ENCODE results near the gene SLC25A4. TPM values are rescaled to one million over a fixed set of nuclear protein-coding genes. Genes with fewer than 3 reads are reported as not detected.
"Not testable (repeated sequence)": the region's sequence is repeated elsewhere in the genome, so short reads cannot be mapped to it uniquely, and the experiment has no call there.

The SLC25A4 gene
- total RNA-seq, 2 experiments from 2014 or later = 5.8 to 6.4 TPM

DNA sequence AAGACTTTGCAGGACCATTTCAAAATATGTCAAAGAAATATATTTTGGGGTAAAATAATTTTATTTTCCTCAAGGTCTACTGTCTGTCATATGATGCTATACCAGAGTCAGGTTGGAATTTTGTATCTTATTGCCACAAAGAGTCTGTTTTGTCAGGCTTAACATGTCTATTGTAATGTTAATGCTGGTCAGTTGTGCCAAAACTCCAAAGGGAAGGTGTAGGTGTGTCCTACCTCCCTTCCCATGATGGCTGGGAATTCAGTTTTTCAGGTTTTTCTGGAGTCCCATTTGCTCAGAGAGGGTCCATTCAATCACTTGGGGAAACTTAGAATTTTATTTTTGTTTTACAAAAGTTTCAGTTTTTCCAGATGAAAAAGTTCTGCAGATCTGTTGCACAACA lies 33.3 kb upstream of the SLC25A4 start:
- peaks cover 3% of the 10 kb centered on the region for H3K4me1 Mint-ChIP-seq

DNA sequence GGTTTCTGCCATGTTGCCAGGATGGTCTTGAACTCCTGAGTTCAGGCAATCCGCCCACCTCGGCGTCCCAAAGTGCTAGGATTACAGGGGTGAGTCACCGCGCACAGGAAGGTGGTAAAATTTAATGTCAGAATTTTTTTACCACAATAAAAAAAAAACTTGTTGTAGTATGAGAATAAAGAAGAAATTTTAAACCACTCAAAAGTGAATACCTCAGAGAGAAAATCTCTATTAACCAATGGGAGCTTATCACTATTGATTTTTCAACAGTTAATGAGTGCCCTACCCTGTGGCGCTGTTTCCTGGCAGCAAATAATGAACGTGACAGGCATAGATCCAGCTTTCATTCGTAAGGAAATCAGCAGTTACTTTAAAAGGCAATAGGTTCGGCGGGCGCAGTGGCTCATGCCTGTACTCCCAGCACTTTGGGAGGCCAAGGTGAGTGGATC lies 32.7 kb upstream of the SLC25A4 start:
- DNase-seq (no peak), ATAC-seq (no peak)
- Mint-ChIP-seq H3K4me3 (no peak overlapping the region), H3K36me3 (no peaks in the 10 kb centered on the region), H3K27ac (no peak overlapping the region), H3K9me3 (ENCODE audit: low read depth) (no peaks in the 10 kb centered on the region), H3K4me1 (peaks cover 3% of the 10 kb centered on the region), H3K27me3 (peaks cover 29% of the 10 kb centered on the region)
- CTCF ChIA-PET = no interaction called here

More for the DNA sequence above, 33.3 kb upstream of the SLC25A4 start:
- Mint-ChIP-seq H3K27ac (no peak overlapping the region), H3K27me3 (peaks cover 29% of the 10 kb centered on the region), H3K9me3 (ENCODE audit: low read depth) (no peaks in the 10 kb centered on the region), H3K36me3 (no peaks in the 10 kb centered on the region), H3K4me3 (no peak overlapping the region)
- CTCF ChIA-PET = no interaction called here
- DNase-seq (no peak), ATAC-seq (no peak)

DNA sequence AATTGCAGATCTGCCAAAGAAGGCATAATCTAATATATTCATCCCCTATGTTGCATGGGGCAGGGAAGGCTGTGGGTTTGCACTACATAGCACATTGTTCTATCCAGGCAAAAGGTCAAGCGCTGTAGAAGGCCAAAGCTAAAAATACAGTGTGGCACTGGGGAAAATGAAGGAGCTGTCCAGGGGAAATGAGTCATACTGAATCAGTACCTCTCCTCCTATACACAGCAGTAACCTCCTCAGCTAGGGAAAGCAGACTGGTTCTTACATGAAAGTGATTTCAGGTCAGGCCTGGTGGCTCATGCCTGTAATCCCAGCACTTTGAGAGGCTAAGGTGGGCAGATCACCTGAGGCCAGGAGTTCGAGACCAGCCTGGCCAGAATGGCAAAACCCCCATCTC lies 31.0 kb upstream of the SLC25A4 start:
- H3K36me3 Mint-ChIP-seq = no peaks in the 10 kb centered on the region
- H3K27me3 Mint-ChIP-seq = peaks cover 24% of the 10 kb centered on the region
- CTCF ChIA-PET = no interaction called here
- peaks cover 3% of the 10 kb centered on the region for H3K4me1 Mint-ChIP-seq
- no peak overlapping the region for H3K4me3 Mint-ChIP-seq
- no peaks in the 10 kb centered on the region for H3K9me3 Mint-ChIP-seq (ENCODE audit: low read depth)
- no peak for ATAC-seq
- DNase-seq = no peak
- no peak overlapping the region for H3K27ac Mint-ChIP-seq

- H3K4me1 Mint-ChIP-seq = peaks cover 3% of the 10 kb centered on the region
- no peaks in the 10 kb centered on the region for H3K36me3 Mint-ChIP-seq
- no peak overlapping the region for H3K4me3 Mint-ChIP-seq
- ATAC-seq (no peak), DNase-seq (no peak)
- no peak overlapping the region for H3K27ac Mint-ChIP-seq
- H3K27me3 Mint-ChIP-seq = peaks cover 20% of the 10 kb centered on the region
- no peaks in the 10 kb centered on the region for H3K9me3 Mint-ChIP-seq (ENCODE audit: low read depth)
- CTCF ChIA-PET = no interaction called here
Observed at GRCh38 chr4:185113340-185113739, 29.7 kb upstream of the SLC25A4 start.

DNA sequence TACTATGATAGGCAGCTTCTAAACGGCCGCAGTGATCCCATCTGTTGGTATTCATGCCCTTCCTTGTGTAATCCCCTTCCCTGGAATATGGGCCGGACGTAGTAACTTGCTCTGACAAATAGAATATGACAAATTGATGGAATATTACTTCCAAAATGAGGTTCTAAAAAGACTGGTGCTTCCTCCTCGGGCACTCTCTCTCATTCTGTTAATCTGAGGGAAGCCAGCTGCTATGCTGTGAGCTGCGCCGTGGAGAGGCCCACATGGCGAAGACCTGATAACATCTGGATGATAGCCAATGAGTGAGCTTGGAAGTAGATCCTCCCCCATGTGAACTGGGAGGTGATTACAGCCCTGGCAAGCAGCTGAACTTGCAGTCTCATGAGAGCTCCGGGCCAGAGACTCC lies 27.2 kb upstream of the SLC25A4 start:
- no peak overlapping the region for H3K27ac Mint-ChIP-seq
- H3K4me1 Mint-ChIP-seq = no peaks in the 10 kb centered on the region
- H3K4me3 Mint-ChIP-seq = no peak overlapping the region
- peaks cover 27% of the 10 kb centered on the region for H3K27me3 Mint-ChIP-seq
- ATAC-seq = no peak
- CTCF ChIA-PET = interaction anchor here (0.6 to 2.0 kb wide), 4 partner anchors 10 to 76 kb away, joined by 3 to 6 read pairs (median 3); no protein-coding TSS in a partner anchor
- no peaks in the 10 kb centered on the region for H3K36me3 Mint-ChIP-seq
- no peak for DNase-seq
- H3K9me3 Mint-ChIP-seq (ENCODE audit: low read depth) = no peaks in the 10 kb centered on the region

DNA sequence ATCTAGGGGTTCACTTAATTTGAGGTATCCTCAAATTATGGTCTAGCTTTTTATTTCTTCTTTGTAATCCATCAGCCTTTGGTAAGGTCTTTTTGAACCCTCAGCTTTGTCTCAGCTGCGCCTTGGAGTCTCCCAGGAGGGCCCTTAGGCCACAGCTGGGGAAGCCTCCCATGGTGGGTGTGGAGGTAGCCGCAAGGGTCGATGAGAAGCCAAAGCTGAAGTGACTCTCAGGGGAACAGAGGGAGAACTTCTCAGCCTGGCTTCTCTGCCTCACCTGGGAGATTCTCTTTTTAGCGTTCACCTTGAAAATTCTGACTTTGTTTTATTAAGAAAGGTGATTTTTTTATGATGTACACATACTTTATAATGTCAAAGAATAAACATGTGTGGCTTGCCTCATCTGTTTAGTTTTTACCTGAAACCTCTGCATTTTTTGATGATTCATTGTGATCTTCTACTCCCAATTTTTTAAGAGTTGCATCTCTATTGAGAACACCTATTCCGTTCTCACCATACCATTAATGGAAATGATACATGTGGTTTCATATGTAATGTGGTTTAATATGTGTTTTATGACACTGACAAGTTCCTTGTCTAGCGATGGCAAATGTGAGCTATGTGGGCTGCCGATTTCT lies 25.6 kb upstream of the SLC25A4 start:
- Mint-ChIP-seq H3K27ac (no peak overlapping the region), H3K4me3 (no peak overlapping the region), H3K4me1 (no peaks in the 10 kb centered on the region), H3K27me3 (peaks cover 31% of the 10 kb centered on the region), H3K36me3 (no peaks in the 10 kb centered on the region), H3K9me3 (ENCODE audit: low read depth) (no peaks in the 10 kb centered on the region)
- no peak for DNase-seq
- CTCF ChIA-PET = no interaction called here
- no peak for ATAC-seq

GRCh38 chr4:185118876-185119275 lies 24.2 kb upstream of the SLC25A4 start:
- CTCF ChIA-PET = interaction anchor here (1.1 kb wide), 1 partner anchor 11 kb away, joined by 3 read pairs; no protein-coding TSS in a partner anchor
- peaks cover 5% of the 10 kb centered on the region for H3K4me1 Mint-ChIP-seq

DNA sequence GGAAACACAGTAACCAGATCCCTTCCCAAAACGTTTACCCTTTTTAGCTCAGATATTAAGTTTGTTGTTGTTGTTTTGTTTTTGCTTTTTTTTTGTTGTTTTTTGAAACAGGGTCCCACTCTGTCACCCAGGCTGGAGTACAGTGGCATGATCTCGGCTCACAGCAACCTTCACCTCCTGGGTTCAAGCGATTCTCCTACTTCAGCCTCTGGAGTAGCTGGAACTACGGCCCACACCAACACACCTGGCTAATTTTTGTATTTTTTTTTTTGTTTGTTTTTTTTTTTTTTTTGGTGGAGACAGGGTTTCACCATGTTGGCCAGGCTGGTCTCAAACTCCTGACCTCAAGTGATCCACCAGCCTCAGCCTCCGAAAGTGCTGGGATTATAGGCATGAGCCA lies 23.6 kb upstream of the SLC25A4 start:
- not testable (repeated sequence) for ATAC-seq; DNase-seq; H3K9me3 Mint-ChIP-seq (ENCODE audit: low read depth); H3K4me1 Mint-ChIP-seq; H3K27ac Mint-ChIP-seq; H3K4me3 Mint-ChIP-seq; H3K36me3 Mint-ChIP-seq
- CTCF ChIA-PET = interaction anchor here (1.1 kb wide), 1 partner anchor 11 kb away, joined by 3 read pairs; no protein-coding TSS in a partner anchor
- H3K27me3 Mint-ChIP-seq = peaks cover 42% of the 10 kb centered on the region

More at GRCh38 chr4:185118876-185119275, 24.2 kb upstream of the SLC25A4 start:
- no peak overlapping the region for H3K4me3 Mint-ChIP-seq
- no peak for DNase-seq
- peaks cover 39% of the 10 kb centered on the region for H3K27me3 Mint-ChIP-seq
- no peak overlapping the region for H3K27ac Mint-ChIP-seq
- H3K9me3 Mint-ChIP-seq (ENCODE audit: low read depth) = no peaks in the 10 kb centered on the region
- ATAC-seq = no peak
- no peaks in the 10 kb centered on the region for H3K36me3 Mint-ChIP-seq

- H3K9me3 Mint-ChIP-seq (ENCODE audit: low read depth) = no peaks in the 10 kb centered on the region
- peaks cover 5% of the 10 kb centered on the region for H3K4me1 Mint-ChIP-seq
- no peak overlapping the region for H3K27ac Mint-ChIP-seq
- no peaks in the 10 kb centered on the region for H3K36me3 Mint-ChIP-seq
- DNase-seq (no peak), ATAC-seq (no peak)
- peaks cover 46% of the 10 kb centered on the region for H3K27me3 Mint-ChIP-seq
- CTCF ChIA-PET = interaction anchor here (1.1 kb wide), 1 partner anchor 12 kb away, joined by 3 read pairs; no protein-coding TSS in a partner anchor
- H3K4me3 Mint-ChIP-seq = no peak overlapping the region
Observed at GRCh38 chr4:185119927-185120630, 23.0 kb upstream of the SLC25A4 start.

DNA sequence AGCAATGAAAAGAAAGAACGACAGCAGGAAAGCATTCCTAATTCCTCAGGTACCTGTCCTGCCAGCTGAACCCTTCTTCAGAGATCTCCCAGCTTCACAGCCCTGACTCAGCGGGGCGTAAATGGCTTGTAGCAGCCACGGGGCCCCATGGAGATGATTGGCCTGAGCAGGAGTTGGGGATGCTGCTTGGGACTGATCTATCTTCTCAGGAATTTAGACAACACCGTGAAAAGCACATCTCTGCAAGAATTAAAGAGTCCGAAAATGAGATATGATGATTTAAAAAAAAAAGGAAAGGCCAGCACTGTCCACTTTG lies 22.5 kb upstream of the SLC25A4 start:
- H3K36me3 Mint-ChIP-seq = no peaks in the 10 kb centered on the region

GRCh38 chr4:185122681-185123345 lies 20.3 kb upstream of the SLC25A4 start:
- Mint-ChIP-seq H3K4me3 (no peak overlapping the region), H3K9me3 (ENCODE audit: low read depth) (no peaks in the 10 kb centered on the region), H3K27ac (no peak overlapping the region), H3K36me3 (no peaks in the 10 kb centered on the region), H3K4me1 (peaks cover 9% of the 10 kb centered on the region), H3K27me3 (peaks cover 55% of the 10 kb centered on the region)
- ATAC-seq (no peak), DNase-seq (no peak)
- CTCF ChIA-PET = interaction anchor here (1.3 to 3.5 kb wide), 5 partner anchors 11 to 81 kb away, joined by 4 to 16 read pairs (median 4); partner anchors contain the start of gene SLC25A4

More for the DNA sequence above, 22.5 kb upstream of the SLC25A4 start:
- CTCF ChIA-PET = no interaction called here
- Mint-ChIP-seq H3K4me1 (peaks cover 5% of the 10 kb centered on the region), H3K27ac (no peak overlapping the region), H3K9me3 (ENCODE audit: low read depth) (no peaks in the 10 kb centered on the region), H3K27me3 (peaks cover 49% of the 10 kb centered on the region), H3K4me3 (no peak overlapping the region)
- ATAC-seq (no peak), DNase-seq (no peak)

GRCh38 chr4:185124006-185124405 lies 19.1 kb upstream of the SLC25A4 start:
- ATAC-seq = no peak
- H3K9me3 Mint-ChIP-seq (ENCODE audit: low read depth) = no peaks in the 10 kb centered on the region
- H3K27ac Mint-ChIP-seq = no peak overlapping the region
- no peaks in the 10 kb centered on the region for H3K36me3 Mint-ChIP-seq
- DNase-seq = no peak
- no peak overlapping the region for H3K4me3 Mint-ChIP-seq
- H3K27me3 Mint-ChIP-seq = peaks cover 60% of the 10 kb centered on the region
- H3K4me1 Mint-ChIP-seq = peaks cover 14% of the 10 kb centered on the region
- CTCF ChIA-PET = interaction anchor here (1.4 to 3.5 kb wide), 3 partner anchors 10 to 29 kb away, joined by 4 to 16 read pairs (median 4); partner anchors contain the start of gene SLC25A4

GRCh38 chr4:185127021-185127925 lies 15.8 kb upstream of the SLC25A4 start:
- no peaks in the 10 kb centered on the region for H3K9me3 Mint-ChIP-seq (ENCODE audit: low read depth)
- H3K36me3 Mint-ChIP-seq = no peaks in the 10 kb centered on the region
- H3K4me3 Mint-ChIP-seq = peak overlapping the region; percentile 60
- CTCF ChIA-PET = interaction anchor here (1.3 to 1.5 kb wide), 5 partner anchors 12 to 87 kb away, joined by 3 to 6 read pairs (median 4); partner anchors contain the start of gene SLC25A4
- no peak overlapping the region for H3K27ac Mint-ChIP-seq
- DNase-seq (no peak), ATAC-seq (peak; percentile 25)
- peaks cover 16% of the 10 kb centered on the region for H3K4me1 Mint-ChIP-seq
- peaks cover 63% of the 10 kb centered on the region for H3K27me3 Mint-ChIP-seq

All from activated CD8-positive, alpha-beta memory T cell treated with anti-CD3 and anti-CD28 coated beads, Interleukin-2, amount 10 ng/mL, durations not matched to agents 7 days and 5 days (primary cell).